Colon (tissue), 2 donors: ENCODE measurements around the gene CACFD1.
"Not testable (repeated sequence)": the region's sequence is repeated elsewhere in the genome, so short reads cannot be mapped to it uniquely, and the experiment has no call there.

Experiments
- FAIRE-seq: peaks from 2 replicates; lab custom pipeline; 2012; peaks lifted over from hg19 to GRCh38; lab: Jason Lieb, UNC
- donor health status: control.
- donor health status: control.

CACFD1 gene

GRCh38 chr9:133440874-133441273, 18.9 kb upstream of the CACFD1 start:
- FAIRE-seq: no peak

- FAIRE-seq: no peak
Measured at GRCh38 chr9:133441571-133441970, 18.2 kb upstream of the CACFD1 start.

GRCh38 chr9:133443248-133443647, 16.5 kb upstream of the CACFD1 start:
- no peak for FAIRE-seq

GRCh38 chr9:133443982-133444381, 15.8 kb upstream of the CACFD1 start:
- no peak for FAIRE-seq

GRCh38 chr9:133445293-133445969, 14.3 kb upstream of the CACFD1 start:
- no peak for FAIRE-seq

GRCh38 chr9:133448487-133448972, 11.2 kb upstream of the CACFD1 start:
- FAIRE-seq: no peak

GRCh38 chr9:133449760-133450159, 10.0 kb upstream of the CACFD1 start:
- FAIRE-seq: no peak

GRCh38 chr9:133451865-133452264, 7.9 kb upstream of the CACFD1 start:
- FAIRE-seq: not testable (repeated sequence)

- no peak for FAIRE-seq
Measured at GRCh38 chr9:133452562-133452961, 7.2 kb upstream of the CACFD1 start.

GRCh38 chr9:133453651-133454050, 6.1 kb upstream of the CACFD1 start:
- no peak for FAIRE-seq

GRCh38 chr9:133454325-133454724, 5.5 kb upstream of the CACFD1 start:
- FAIRE-seq: no peak

- FAIRE-seq: no peak
Measured at GRCh38 chr9:133454943-133455673, 4.7 kb upstream of the CACFD1 start.

- FAIRE-seq: no peak
Measured at GRCh38 chr9:133455936-133456335, 3.8 kb upstream of the CACFD1 start.

GRCh38 chr9:133456409-133456808, 3.4 kb upstream of the CACFD1 start:
- no peak for FAIRE-seq

- no peak for FAIRE-seq
Measured at GRCh38 chr9:133457233-133457632, 2.5 kb upstream of the CACFD1 start.

- no peak for FAIRE-seq
Measured at GRCh38 chr9:133457748-133458147, 2.0 kb upstream of the CACFD1 start.

- no peak for FAIRE-seq
Measured at GRCh38 chr9:133458643-133459312, 1.0 kb upstream of the CACFD1 start.

- no peak for FAIRE-seq
Measured at GRCh38 chr9:133460405-133461175, 812 bp downstream of the CACFD1 start.

- FAIRE-seq: no peak
Measured at GRCh38 chr9:133461975-133462374, 2.2 kb downstream of the CACFD1 start.

- FAIRE-seq: no peak
Measured at GRCh38 chr9:133463234-133463863, 3.6 kb downstream of the CACFD1 start.

GRCh38 chr9:133463864-133464615, 4.3 kb downstream of the CACFD1 start:
- no peak for FAIRE-seq
